Stimulated activated CD8-positive, alpha-beta memory T cell treated with anti-CD3 and anti-CD28 coated beads, Interleukin-15, amount 100 ng/mL, for 48 hours (primary cell): ENCODE measurements around the gene ASTE1.
"Not testable (repeated sequence)": the region's sequence is repeated elsewhere in the genome, so short reads cannot be mapped to it uniquely, and the experiment has no call there.

Source experiments
- DNase-seq, 2 donors: peaks; one replicate each; pipeline ENCODE4 v3.0.0-alpha.2; 2020; ENCODE audit warnings: low read depth in 2 of 2

Gene ASTE1

GRCh38 chr3:131026321-131027151, at the start of gene ASTE1, which contains the start of gene NEK11:
ASTE1 (minus strand) TSS chr3:131026825; CDS start chr3:131025306, 1,519 bp downstream.
NEK11 (plus strand) TSS chr3:131026877; CDS start chr3:131029709, 2,832 bp downstream.
- peak; percentile 82 to 86 for DNase-seq

- no peak for DNase-seq
These were observed 49.2 kb upstream of the ASTE1 start for GRCh38 chr3:131075632-131076328.

GRCh38 chr3:131072845-131073244, 46.2 kb upstream of the ASTE1 start:
- DNase-seq: no peak

- DNase-seq: no peak
These were observed 45.5 kb upstream of the ASTE1 start for GRCh38 chr3:131072099-131072559.

- DNase-seq: no peak
These were observed 41.4 kb upstream of the ASTE1 start for GRCh38 chr3:131067983-131068382.

GRCh38 chr3:131053043-131053859, 26.6 kb upstream of the ASTE1 start:
- no peak for DNase-seq

GRCh38 chr3:131050001-131050400, 23.4 kb upstream of the ASTE1 start:
- no peak for DNase-seq

- DNase-seq: no peak
These were observed 21.4 kb upstream of the ASTE1 start for GRCh38 chr3:131048030-131048429.

GRCh38 chr3:131047582-131047981, 21.0 kb upstream of the ASTE1 start:
- no peak for DNase-seq

GRCh38 chr3:131042271-131042985, 15.8 kb upstream of the ASTE1 start:
- DNase-seq: not testable (repeated sequence)

GRCh38 chr3:131038326-131038725, 11.7 kb upstream of the ASTE1 start:
- no peak for DNase-seq

- no peak for DNase-seq
These were observed 10.4 kb upstream of the ASTE1 start for GRCh38 chr3:131036986-131037385.

- no peak for DNase-seq
These were observed 9.7 kb upstream of the ASTE1 start for GRCh38 chr3:131036200-131036816.

- no peak for DNase-seq
These were observed 7.0 kb upstream of the ASTE1 start for GRCh38 chr3:131033480-131034080.

GRCh38 chr3:131031660-131032059, 5.0 kb upstream of the ASTE1 start:
- DNase-seq: no peak

GRCh38 chr3:131028844-131029243, 2.2 kb upstream of the ASTE1 start:
- no peak for DNase-seq

GRCh38 chr3:131025539-131025938, 1.1 kb downstream of the ASTE1 start:
- DNase-seq: no peak

GRCh38 chr3:131020122-131020693, 6.4 kb downstream of the ASTE1 start:
- DNase-seq: no peak

GRCh38 chr3:131018970-131019369, 7.7 kb downstream of the ASTE1 start:
- DNase-seq: no peak

- no peak for DNase-seq
These were observed 16.9 kb downstream of the ASTE1 start for GRCh38 chr3:131009698-131010097.
